Measurements from ENCODE around the gene DNAJC5.
"Not testable (repeated sequence)": the region's sequence is repeated elsewhere in the genome, so short reads cannot be mapped to it uniquely, and the experiment has no call there.

Gene DNAJC5

GRCh38 chr20:63968136-63968927, 73.4 kb downstream of the DNAJC5 start:
- DNase-seq (ENCODE audit: low spot score): no peak

GRCh38 chr20:63968928-63969760, 74.2 kb downstream of the DNAJC5 start:
- DNase-seq (ENCODE audit: low spot score): no peak

GRCh38 chr20:63969838-63970713, 75.2 kb downstream of the DNAJC5 start, which contains the start of gene ZNF512B:
Gene ZNF512B, minus strand, starts transcription at chr20:63969930. Its CDS starts 1,980 bp downstream, at chr20:63967950.
- DNase-seq (ENCODE audit: low spot score): no peak

GRCh38 chr20:63970714-63971431, 75.9 kb downstream of the DNAJC5 start:
- no peak for DNase-seq (ENCODE audit: low spot score)

GRCh38 chr20:63971960-63972311, 77.0 kb downstream of the DNAJC5 start:
- DNase-seq (ENCODE audit: low spot score): not testable (repeated sequence)

- DNase-seq (ENCODE audit: low spot score): no peak
These were observed 77.6 kb downstream of the DNAJC5 start for GRCh38 chr20:63972312-63973159.

GRCh38 chr20:63973160-63973479, 78.2 kb downstream of the DNAJC5 start:
- DNase-seq (ENCODE audit: low spot score): no peak

GRCh38 chr20:63973636-63974401, 78.9 kb downstream of the DNAJC5 start:
- DNase-seq (ENCODE audit: low spot score): peak; percentile 76

GRCh38 chr20:63974402-63975200, 79.7 kb downstream of the DNAJC5 start:
- DNase-seq (ENCODE audit: low spot score): no peak

- not testable (repeated sequence) for DNase-seq (ENCODE audit: low spot score)
These were observed 81.6 kb downstream of the DNAJC5 start for GRCh38 chr20:63976511-63976910.

- no peak for DNase-seq (ENCODE audit: low spot score)
These were observed 82.2 kb downstream of the DNAJC5 start for GRCh38 chr20:63976980-63977738.

GRCh38 chr20:63977739-63978276, 82.9 kb downstream of the DNAJC5 start:
- no peak for DNase-seq (ENCODE audit: low spot score)

- DNase-seq (ENCODE audit: low spot score): no peak
These were observed 83.6 kb downstream of the DNAJC5 start for GRCh38 chr20:63978319-63979228.

- no peak for DNase-seq (ENCODE audit: low spot score)
These were observed 84.3 kb downstream of the DNAJC5 start for GRCh38 chr20:63979229-63979556.

GRCh38 chr20:63979557-63980316, 84.8 kb downstream of the DNAJC5 start, which contains the start of gene SAMD10:
Gene SAMD10, minus strand, starts transcription at chr20:63979642. Its CDS starts 175 bp downstream, at chr20:63979467.
- peak; percentile 80 for DNase-seq (ENCODE audit: low spot score)

GRCh38 chr20:63980317-63980805, 85.4 kb downstream of the DNAJC5 start:
- peak; percentile 61 for DNase-seq (ENCODE audit: low spot score)
